Measurements from ENCODE around the gene SERPINA3.

DNA sequence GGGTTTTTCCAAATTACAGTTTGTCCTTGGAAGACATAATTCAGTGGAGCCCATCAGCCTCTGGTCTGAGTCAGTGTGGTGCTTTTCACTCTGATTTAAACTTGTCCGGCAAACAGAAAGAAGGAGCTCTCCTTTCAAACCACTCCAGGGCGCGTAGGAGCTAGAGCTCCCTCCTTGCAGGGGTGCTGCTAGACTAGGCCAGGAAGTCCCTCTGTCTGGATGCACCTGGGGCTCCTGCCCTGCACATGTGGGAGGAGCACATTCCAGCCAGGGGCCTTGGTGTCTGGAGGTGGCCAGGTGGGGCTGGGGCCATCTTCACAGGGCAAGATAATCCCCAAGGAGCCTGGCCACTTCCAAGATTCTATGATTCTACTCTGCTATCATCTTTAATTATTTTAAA is 3.1 kb downstream of the SERPINA3 start:
- TF ChIP-seq TAF1 (IDR thresholded peaks at IDR 0.05; ENCODE audit: low read depth, low read length) = no peak
- TF ChIP-seq POLR2AphosphoS5 (IDR thresholded peaks at IDR 0.05; ENCODE audit: low read depth, low read length) = no peak
- TF ChIP-seq POLR2A (IDR thresholded peaks at IDR 0.05; ENCODE audit: low read depth, low read length) = no peak
